ENCODE results near the gene IDUA.

The IDUA gene

GRCh38 chr4:1013225-1014073, 26.6 kb downstream of the IDUA start:
- no peak for DNase-seq (ENCODE audit: low read depth in 2 of 2, low spot score in 1 of 2)

- no peak for DNase-seq (ENCODE audit: low read depth in 2 of 2, low spot score in 1 of 2)
These were observed 27.7 kb downstream of the IDUA start for GRCh38 chr4:1014291-1015167.

GRCh38 chr4:1015179-1015578, 28.3 kb downstream of the IDUA start:
- no peak for DNase-seq (ENCODE audit: low read depth in 2 of 2, low spot score in 1 of 2)

- DNase-seq (ENCODE audit: low read depth in 2 of 2, low spot score in 1 of 2), result no peak
These were observed 28.9 kb downstream of the IDUA start for GRCh38 chr4:1015746-1016145.

- DNase-seq (ENCODE audit: low read depth in 2 of 2, low spot score in 1 of 2), result no peak
These were observed 30.4 kb downstream of the IDUA start for GRCh38 chr4:1017211-1017610.

GRCh38 chr4:1017706-1018105, 30.9 kb downstream of the IDUA start:
- no peak for DNase-seq (ENCODE audit: low read depth in 2 of 2, low spot score in 1 of 2)

- DNase-seq (ENCODE audit: low read depth in 2 of 2, low spot score in 1 of 2), result no peak
These were observed 31.5 kb downstream of the IDUA start for GRCh38 chr4:1018147-1019020.

- DNase-seq (ENCODE audit: low read depth in 2 of 2, low spot score in 1 of 2), result no peak
These were observed 32.5 kb downstream of the IDUA start for GRCh38 chr4:1019320-1019719.

- DNase-seq (ENCODE audit: low read depth in 2 of 2, low spot score in 1 of 2), result no peak
These were observed 33.1 kb downstream of the IDUA start for GRCh38 chr4:1019729-1020470.

GRCh38 chr4:1021386-1022050, 34.7 kb downstream of the IDUA start:
- DNase-seq (ENCODE audit: low read depth in 2 of 2, low spot score in 1 of 2), result no peak

GRCh38 chr4:1022051-1022738, 35.4 kb downstream of the IDUA start:
- no peak for DNase-seq (ENCODE audit: low read depth in 2 of 2, low spot score in 1 of 2)

- no peak for DNase-seq (ENCODE audit: low read depth in 2 of 2, low spot score in 1 of 2)
These were observed 35.9 kb downstream of the IDUA start for GRCh38 chr4:1022739-1023066.

GRCh38 chr4:1023075-1023640, 36.3 kb downstream of the IDUA start:
- DNase-seq (ENCODE audit: low read depth in 2 of 2, low spot score in 1 of 2), result no peak

GRCh38 chr4:1023895-1024740, 37.3 kb downstream of the IDUA start:
- DNase-seq (ENCODE audit: low read depth in 2 of 2, low spot score in 1 of 2), result no peak

GRCh38 chr4:1024882-1025545, 38.2 kb downstream of the IDUA start:
- no peak for DNase-seq (ENCODE audit: low read depth in 2 of 2, low spot score in 1 of 2)

GRCh38 chr4:1026115-1026514, 39.3 kb downstream of the IDUA start:
- no peak for DNase-seq (ENCODE audit: low read depth in 2 of 2, low spot score in 1 of 2)

GRCh38 chr4:1027219-1027914, 40.5 kb downstream of the IDUA start:
- DNase-seq (ENCODE audit: low read depth in 2 of 2, low spot score in 1 of 2), result no peak
